ENCODE results near the gene NELL2.

The NELL2 gene

GRCh38 chr12:44589697-44590096 is 286.4 kb downstream of the NELL2 start:
- DNase-seq: no peak

- no peak for DNase-seq
These were observed 287.5 kb downstream of the NELL2 start for GRCh38 chr12:44588651-44589050.

GRCh38 chr12:44584625-44585024 is 291.5 kb downstream of the NELL2 start:
- DNase-seq: no peak

- no peak for DNase-seq
These were observed 293.6 kb downstream of the NELL2 start for GRCh38 chr12:44582521-44582920.

- no peak for DNase-seq
These were observed 294.4 kb downstream of the NELL2 start for GRCh38 chr12:44581642-44582242.

- DNase-seq: no peak
These were observed 301.5 kb downstream of the NELL2 start for GRCh38 chr12:44574586-44574985.

GRCh38 chr12:44573723-44574122 is 302.4 kb downstream of the NELL2 start:
- no peak for DNase-seq

- no peak for DNase-seq
These were observed 305.0 kb downstream of the NELL2 start for GRCh38 chr12:44571006-44571550.

GRCh38 chr12:44570036-44570583 is 306.0 kb downstream of the NELL2 start:
- no peak for DNase-seq

- DNase-seq: no peak
These were observed 311.0 kb downstream of the NELL2 start for GRCh38 chr12:44565163-44565562.

GRCh38 chr12:44563486-44563885 is 312.6 kb downstream of the NELL2 start:
- DNase-seq: no peak

- DNase-seq: no peak
These were observed 317.6 kb downstream of the NELL2 start for GRCh38 chr12:44558340-44559100.

GRCh38 chr12:44555454-44555853 is 320.7 kb downstream of the NELL2 start:
- DNase-seq: no peak

- no peak for DNase-seq
These were observed 324.5 kb downstream of the NELL2 start for GRCh38 chr12:44551631-44552030.

GRCh38 chr12:44550377-44550776 is 325.7 kb downstream of the NELL2 start:
- DNase-seq: no peak

GRCh38 chr12:44546060-44546459 is 330.1 kb downstream of the NELL2 start:
- no peak for DNase-seq

GRCh38 chr12:44544018-44544417 is 332.1 kb downstream of the NELL2 start:
- no peak for DNase-seq

- DNase-seq: no peak
These were observed 333.4 kb downstream of the NELL2 start for GRCh38 chr12:44542716-44543115.

- no peak for DNase-seq
These were observed 338.8 kb downstream of the NELL2 start for GRCh38 chr12:44537354-44537753.

- no peak for DNase-seq
These were observed 343.2 kb downstream of the NELL2 start for GRCh38 chr12:44532940-44533339.

GRCh38 chr12:44531320-44531971 is 344.7 kb downstream of the NELL2 start:
- DNase-seq: no peak

- no peak for DNase-seq
These were observed 349.4 kb downstream of the NELL2 start for GRCh38 chr12:44526655-44527182.
